Measurements from ENCODE around the gene SIX2. TPM values are rescaled to one million over a fixed set of nuclear protein-coding genes. Genes with fewer than 3 reads are reported as not detected.

SIX2 gene
- total RNA-seq, 1 donor = not detected

DNA sequence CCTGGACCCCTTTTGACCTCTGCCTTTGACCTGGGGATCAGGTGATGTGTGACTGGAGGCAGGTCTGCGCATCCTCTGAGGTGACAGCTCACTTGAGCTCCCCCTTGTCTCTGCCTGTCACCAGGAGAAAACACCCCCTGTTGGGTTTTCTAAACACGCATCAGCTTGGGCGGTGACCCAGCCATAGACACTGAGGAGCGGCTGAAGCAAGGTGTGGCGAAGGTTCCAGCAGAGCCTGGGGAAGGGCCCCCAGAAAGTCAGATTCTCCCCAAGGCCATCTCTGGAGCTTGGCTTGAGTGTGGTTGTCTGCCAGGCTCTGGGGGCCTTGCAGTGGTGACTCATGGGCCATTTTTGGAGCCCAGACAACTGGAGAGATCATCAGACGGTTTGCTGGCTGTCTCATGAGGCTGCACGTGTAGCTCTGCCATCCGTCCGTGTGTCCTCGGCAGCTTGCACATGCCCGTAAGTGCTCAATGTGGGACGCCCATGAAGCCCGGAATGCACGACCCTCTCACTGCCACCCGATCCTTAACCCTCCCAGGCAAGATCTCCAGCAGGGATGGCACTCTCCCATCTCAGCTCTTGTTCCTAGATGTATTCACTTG is 38.3 kb downstream of the SIX2 start:
- no peak for DNase-seq (ENCODE audit: low read depth in 2 of 3, low spot score in 2 of 3)

DNA sequence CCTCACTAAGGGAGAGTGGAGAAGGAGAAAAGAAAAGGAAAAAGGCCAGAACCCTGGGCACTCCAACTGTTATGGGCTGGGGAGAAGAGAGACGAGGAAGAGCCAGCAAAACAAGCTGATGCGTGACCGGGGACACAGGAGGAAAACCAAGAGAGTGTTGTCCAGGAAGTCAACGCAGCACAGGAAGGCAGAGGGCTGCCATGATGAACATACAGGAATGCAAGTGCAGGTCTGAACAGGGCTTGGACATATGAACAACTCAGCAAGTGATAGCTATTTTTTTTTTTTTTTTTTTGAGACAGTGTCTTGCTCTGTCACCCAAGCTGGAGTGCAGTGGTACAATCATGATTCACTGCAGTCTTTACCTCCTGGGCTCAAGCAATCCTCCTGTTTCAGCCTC is 39.3 kb downstream of the SIX2 start:
- DNase-seq (ENCODE audit: low read depth in 2 of 3, low spot score in 2 of 3) = no peak

DNA sequence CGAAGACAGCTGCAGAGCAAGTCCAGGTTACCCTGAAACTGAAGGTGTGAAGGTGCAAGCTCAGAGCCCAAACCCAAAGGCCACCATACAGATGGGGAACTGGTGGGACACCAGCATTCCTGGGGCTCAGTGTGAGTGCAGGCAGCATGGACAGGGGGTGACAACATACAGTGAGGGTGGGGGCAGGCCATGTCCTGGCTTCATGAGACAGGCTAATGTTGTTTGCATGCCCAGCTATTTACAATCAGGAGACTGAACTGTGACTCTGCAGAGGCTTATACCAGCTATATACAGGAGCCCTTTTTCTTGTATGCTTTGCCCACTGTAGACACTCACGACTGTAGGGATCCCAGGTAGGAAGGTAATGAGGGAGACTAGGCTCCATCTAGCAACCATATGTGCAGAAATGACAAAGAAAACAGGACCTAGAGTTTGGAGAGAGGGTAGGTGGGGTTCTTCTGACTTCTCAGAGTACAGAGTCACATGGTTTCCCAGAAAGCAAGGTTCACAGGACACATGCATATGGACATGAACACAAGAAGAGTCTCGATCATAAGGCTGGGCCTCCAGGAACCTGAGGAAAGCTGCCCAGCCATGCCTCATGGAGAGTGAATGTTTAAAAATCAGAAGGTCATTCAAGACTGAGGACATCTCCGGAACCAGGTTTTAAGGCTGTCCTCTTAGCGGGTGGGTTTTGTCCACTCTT is 41.4 kb downstream of the SIX2 start:
- no peak for DNase-seq (ENCODE audit: low read depth in 2 of 3, low spot score in 2 of 3)

DNA sequence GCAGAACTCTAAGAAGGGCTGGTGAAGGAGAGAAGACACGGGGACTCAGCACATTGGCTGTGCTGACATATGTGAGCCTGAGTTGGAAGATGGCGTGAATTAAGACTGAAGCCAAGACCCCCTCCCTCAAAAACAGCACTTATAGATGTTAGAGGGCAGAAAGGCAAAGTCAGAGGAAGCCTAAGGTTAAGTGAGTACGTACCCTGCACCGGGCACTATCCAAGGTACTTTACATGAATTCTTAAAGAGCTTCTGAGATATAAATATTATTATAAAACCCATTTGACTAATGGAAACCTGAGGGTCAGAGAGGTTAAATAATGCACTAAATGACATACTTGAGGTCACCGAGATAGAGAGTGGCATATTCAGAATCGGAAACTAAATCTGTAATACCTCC is 42.2 kb downstream of the SIX2 start:
- no peak for DNase-seq (ENCODE audit: low read depth in 2 of 3, low spot score in 2 of 3)

DNA sequence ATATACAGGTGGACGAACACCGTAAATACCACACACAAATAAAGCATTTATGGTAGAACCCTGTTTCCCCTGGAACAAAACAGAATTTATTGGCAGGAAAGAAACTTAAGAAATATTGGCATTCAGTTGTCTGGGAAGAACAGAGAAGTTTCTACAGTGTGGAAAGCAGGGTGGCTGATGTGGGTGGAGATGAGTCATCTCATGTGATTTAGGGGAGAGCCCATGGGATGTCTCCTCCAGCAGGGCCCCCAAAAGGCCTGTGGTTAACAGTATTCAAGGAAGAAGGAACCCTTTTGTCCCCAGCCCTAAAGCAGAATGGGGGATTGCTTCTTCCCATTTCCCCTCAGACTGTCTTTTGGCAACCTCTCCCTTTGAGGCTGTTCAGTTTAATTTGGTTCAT is 43.6 kb downstream of the SIX2 start:
- DNase-seq (ENCODE audit: low read depth in 2 of 3, low spot score in 2 of 3) = no peak

DNA sequence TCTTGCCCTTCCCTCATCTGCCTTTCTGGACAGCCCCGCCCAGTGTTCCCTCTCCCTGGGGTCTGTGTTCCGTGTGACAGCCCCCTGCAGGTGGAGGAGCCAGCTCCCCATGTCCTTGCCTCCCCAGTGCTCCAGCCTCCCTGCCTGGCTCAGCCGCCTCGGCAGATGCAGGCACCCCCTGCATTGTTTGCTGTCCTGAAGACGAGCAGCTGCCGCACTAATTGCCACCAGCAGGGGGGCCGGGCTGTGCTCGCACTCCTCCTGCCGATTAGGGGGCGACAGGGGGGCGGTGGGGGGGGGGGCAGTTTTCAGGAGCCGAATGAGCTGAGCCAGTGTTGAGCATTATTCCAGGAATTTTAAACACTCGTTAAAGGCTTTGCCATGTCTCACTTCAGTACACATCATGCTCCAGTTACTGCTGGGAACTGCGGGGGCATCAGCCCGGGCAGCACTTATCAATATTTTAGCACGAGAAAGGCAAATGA is 44.5 kb downstream of the SIX2 start:
- DNase-seq (ENCODE audit: low read depth in 2 of 3, low spot score in 2 of 3) = peak in 1 of 3 donors; percentile 41

DNA sequence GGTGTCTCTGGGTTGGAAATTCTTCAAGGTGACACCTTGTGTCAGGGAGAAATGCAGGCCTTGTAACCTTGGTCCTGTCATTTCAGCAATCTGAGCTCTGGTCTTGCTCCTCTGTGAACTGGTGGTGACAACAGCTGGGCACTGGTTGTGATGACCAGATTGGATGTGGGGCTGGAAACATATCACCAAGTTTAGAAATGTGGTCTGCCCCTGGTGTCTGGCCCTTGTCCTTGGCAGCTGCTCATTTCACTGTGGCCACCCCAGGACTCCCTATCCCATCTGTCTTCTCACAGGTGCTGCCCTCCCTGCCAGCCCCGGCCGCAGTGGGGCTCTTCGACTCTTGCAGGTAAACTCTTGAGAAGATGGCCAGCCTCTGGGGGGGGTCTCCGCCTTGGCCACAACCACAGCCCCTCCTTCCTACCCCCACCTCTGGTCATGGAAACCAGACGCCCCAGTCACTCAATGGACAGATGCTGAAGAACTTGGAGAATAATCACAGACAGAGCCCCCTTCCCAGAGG is 47.0 kb downstream of the SIX2 start:
- DNase-seq (ENCODE audit: low read depth in 2 of 3, low spot score in 2 of 3) = no peak

DNA sequence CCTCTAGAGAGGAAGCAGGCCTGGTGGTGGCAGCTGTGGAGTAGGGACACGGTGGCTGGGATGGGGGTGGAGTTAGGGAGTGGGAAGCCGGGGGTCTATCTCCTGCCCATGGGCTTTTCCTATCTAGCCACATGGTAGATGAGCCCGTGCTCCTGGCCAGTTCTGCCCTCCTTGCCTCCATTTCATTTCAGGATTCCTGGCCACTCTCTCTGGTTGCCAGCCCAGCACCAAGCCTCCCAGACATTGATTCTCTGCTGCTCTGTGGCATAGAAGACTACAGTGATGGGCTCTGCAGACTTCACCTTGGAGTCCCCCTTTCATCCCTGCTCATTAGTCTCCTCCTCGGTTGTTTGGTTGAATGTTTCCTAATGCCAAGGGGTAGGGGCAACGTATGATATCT is 48.4 kb downstream of the SIX2 start:
- DNase-seq (ENCODE audit: low read depth in 2 of 3, low spot score in 2 of 3) = no peak

DNA sequence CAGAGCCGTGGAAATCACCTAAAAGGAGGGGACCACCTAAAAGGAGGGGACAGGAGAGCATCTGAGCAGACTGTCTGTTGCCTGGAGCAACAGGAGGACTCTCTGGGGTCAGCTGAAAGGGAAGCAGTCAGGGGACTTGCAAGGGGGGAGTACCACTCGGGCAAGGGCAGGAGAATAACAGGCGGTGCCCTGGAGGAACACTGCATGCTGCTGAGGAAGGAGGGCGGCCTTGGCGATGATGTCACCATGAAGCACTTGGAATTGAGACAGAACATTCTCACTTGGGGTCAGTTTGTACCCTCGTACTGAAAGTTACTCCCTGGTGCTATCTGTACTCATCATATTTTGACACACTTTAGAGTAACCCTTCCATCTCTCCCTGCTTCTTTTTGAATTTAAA is 49.4 kb downstream of the SIX2 start:
- DNase-seq (ENCODE audit: low read depth in 2 of 3, low spot score in 2 of 3) = no peak

DNA sequence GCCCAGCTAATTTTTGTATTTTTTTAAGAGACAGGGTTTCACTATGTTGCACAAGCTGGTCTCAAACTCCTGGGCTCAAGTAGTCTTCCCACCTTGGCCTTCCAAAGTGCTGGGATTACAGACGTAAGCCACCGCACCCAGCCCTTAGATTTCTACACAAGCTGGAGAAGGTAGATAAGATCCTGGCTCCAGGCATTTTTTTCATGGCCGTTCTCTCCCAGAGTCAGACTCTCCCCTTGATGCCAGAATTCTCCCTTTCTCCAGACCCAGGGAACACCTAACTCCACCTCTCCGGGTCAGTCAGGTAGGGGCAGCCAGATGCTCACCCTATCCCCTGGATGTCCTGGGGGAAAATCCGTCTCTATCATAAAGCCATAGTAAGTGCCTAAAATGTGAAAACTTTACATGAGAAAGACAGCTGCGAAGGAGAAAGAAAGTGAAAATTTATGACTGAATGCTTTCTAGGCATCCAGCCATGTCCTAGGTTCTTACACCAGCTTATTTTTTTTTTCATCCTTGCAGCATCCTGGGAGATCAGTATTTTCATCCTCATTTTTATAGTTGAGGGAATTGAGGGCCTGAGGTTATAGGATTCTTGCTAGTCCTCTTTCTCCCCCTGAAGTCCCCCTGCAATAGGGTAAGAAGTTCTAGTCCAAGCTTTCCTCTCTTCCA is 51.5 kb downstream of the SIX2 start:
- DNase-seq (ENCODE audit: low read depth in 2 of 3, low spot score in 2 of 3) = no peak

DNA sequence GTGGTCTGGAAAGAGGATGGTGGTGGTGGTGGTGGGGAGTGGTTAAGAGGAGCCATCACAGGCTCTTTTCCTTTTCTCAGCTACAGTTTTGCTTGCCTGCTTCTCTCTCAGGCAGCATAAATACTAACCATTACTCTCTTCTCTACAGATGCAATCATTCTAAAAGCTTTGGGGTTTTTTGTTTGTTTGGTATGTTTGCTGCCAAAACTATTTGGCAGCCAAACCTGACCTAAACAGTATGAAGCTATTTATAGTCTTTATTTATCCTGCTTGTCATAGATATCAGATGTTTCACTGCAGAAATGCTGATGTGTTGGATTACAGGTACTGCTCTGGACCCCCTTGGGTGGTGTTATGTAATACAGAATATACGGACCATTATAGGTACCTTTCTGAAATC is 52.4 kb downstream of the SIX2 start:
- no peak for DNase-seq (ENCODE audit: low read depth in 2 of 3, low spot score in 2 of 3)

DNA sequence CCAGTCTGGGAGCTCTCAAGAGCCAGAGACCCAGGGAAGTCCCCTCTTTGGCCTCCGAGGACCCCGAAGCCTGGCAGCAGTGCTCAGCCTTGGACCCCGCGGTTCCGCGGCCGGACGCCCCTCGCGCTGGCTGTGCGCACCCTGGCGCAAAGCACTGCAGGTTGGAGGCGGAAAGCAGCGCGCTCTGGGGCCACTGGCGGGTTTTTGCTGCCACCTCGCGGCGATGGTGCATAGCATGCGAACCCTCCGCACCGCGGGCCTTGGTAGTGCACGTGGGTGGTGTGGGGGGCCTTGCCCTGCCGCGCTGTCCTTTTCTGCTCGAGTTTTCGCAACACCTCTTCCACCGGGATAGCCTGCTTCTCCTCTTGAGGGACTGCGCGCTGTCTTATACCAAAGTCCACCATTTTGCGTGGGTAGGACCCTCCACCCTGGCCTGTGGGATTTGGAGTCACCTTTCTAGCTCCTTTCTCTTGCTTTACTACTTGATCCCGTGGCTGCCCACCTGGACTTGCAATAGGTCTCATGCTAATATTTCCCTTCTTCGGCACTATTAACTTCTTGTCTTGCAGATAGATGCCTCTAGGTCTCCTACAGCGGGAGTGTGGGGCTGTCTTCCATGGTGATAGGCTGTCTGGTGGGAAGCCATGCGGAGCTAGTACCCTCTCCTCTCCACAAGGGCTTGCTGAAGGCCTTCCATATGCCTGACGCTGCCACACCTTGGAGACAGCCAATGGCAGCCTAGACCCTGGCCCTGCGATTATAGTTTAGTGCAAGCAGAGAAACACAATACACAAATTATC is 53.5 kb downstream of the SIX2 start:
- DNase-seq (ENCODE audit: low read depth in 2 of 3, low spot score in 2 of 3) = peak; percentile 38 to 76 (median 70)

Other genes with a start within 250 kb of the SIX2 start
- not detected for gene SIX3, start 67.8 kb downstream of the SIX2 start, total RNA-seq